Adipocyte (in vitro differentiated cells): ENCODE results near the gene CFD.

Experiments
- DNase-seq: peaks from one replicate; pipeline ENCODE4 v3.0.0-alpha.2; 2015; ENCODE audit warnings: low read depth
- H3K27me3 ChIP-seq: replicated peaks from 2 replicates; pipeline ENCODE4 v1.7.0; 2013; ENCODE audit warnings: mild to moderate bottlenecking, low read length, moderate library complexity; ENCODE audit not compliant: control insufficient read depth, insufficient read depth
- H3K36me3 ChIP-seq: 2 replicates; pipeline ENCODE4 v1.7.0; 2013; ENCODE audit warnings: low read length, mild to moderate bottlenecking, moderate library complexity; ENCODE audit not compliant: control insufficient read depth, insufficient read depth, severe bottlenecking
- H3K4me1 ChIP-seq: 2 replicates; pipeline ENCODE4 v1.7.0; 2013; ENCODE audit warnings: mild to moderate bottlenecking, low read length, moderate library complexity; ENCODE audit not compliant: control insufficient read depth, insufficient read depth
- H3K4me3 ChIP-seq: 2 replicates; pipeline ENCODE4 v1.7.0; 2013; ENCODE audit warnings: mild to moderate bottlenecking, low read length, moderate library complexity
- H3K9ac ChIP-seq: 2 replicates; pipeline ENCODE4 v1.7.0; 2013; ENCODE audit warnings: mild to moderate bottlenecking, low read length, moderate library complexity
- H3K9me3 ChIP-seq: 2 replicates; pipeline ENCODE4 v1.7.0; 2013; ENCODE audit warnings: mild to moderate bottlenecking, low read length, moderate library complexity; ENCODE audit not compliant: control insufficient read depth

Gene CFD

GRCh38 chr19:858868-859843, at the start of gene CFD:
TSS of gene CFD (plus strand) at chr19:859664. CDS start at chr19:859690, 26 bp downstream.
- DNase-seq, result peak; percentile 54
- peaks cover 7% of the 10 kb centered on the region for H3K4me1 ChIP-seq
- peak within 1 kb of the TSS; percentile 90 for H3K4me3 ChIP-seq
- peaks cover 13% of the 10 kb centered on the region for H3K36me3 ChIP-seq
- no peaks in the 10 kb centered on the region for H3K9me3 ChIP-seq
- peak within 1 kb of the TSS; percentile 99 for H3K9ac ChIP-seq
- no peaks in the 10 kb centered on the region for H3K27me3 ChIP-seq

- no peaks in the 10 kb centered on the region for H3K4me1 ChIP-seq
- H3K9me3 ChIP-seq, result no peaks in the 10 kb centered on the region
- no peak overlapping the region for H3K4me3 ChIP-seq
- H3K27me3 ChIP-seq, result no peaks in the 10 kb centered on the region
- H3K9ac ChIP-seq, result no peak overlapping the region
- peaks cover 67% of the 10 kb centered on the region for H3K36me3 ChIP-seq
- DNase-seq, result no peak
These were observed 49.2 kb upstream of the CFD start for GRCh38 chr19:810077-810855.

DNA sequence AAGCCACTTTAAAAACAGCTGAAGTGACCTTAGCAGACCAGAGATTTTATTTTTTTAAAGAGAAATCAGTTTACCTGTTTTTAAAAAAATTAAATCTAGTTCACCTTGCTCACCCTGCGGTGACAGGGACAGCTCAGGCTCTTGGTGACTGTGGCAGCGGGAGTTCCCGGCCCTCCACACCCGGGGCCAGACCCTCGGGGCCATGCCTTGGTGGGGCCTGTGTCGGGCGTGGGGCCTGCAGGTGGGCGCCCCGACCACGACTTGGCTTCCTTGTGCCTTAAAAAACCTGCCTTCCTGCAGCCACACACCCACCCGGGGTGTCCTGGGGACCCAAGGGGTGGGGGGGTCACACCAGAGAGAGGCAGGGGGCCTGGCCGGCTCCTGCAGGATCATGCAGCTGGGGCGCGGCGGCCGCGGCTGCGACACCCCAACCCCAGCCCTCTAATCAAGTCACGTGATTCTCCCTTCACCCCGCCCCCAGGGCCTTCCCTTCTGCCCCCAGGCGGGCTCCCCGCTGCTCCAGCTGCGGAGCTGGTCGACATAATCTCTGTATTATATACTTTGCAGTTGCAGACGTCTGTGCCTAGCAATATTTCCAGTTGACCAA, 48.5 kb upstream of the CFD start:
- DNase-seq, result no peak
- H3K27me3 ChIP-seq, result no peaks in the 10 kb centered on the region
- no peak overlapping the region for H3K4me3 ChIP-seq
- no peak overlapping the region for H3K9ac ChIP-seq
- peaks cover 60% of the 10 kb centered on the region for H3K36me3 ChIP-seq
- no peaks in the 10 kb centered on the region for H3K4me1 ChIP-seq
- no peaks in the 10 kb centered on the region for H3K9me3 ChIP-seq

- Histone ChIP-seq H3K9ac (no peak overlapping the region), H3K27me3 (no peaks in the 10 kb centered on the region), H3K9me3 (no peaks in the 10 kb centered on the region), H3K4me1 (no peaks in the 10 kb centered on the region), H3K36me3 (peaks cover 55% of the 10 kb centered on the region), H3K4me3 (no peak overlapping the region)
- no peak for DNase-seq
These were observed 47.9 kb upstream of the CFD start for GRCh38 chr19:811506-812048.

GRCh38 chr19:812049-812746, 47.3 kb upstream of the CFD start:
- H3K27me3 ChIP-seq, result no peaks in the 10 kb centered on the region
- no peak overlapping the region for H3K4me3 ChIP-seq
- H3K9ac ChIP-seq, result no peak overlapping the region
- DNase-seq, result no peak
- H3K9me3 ChIP-seq, result no peaks in the 10 kb centered on the region
- peaks cover 48% of the 10 kb centered on the region for H3K36me3 ChIP-seq
- H3K4me1 ChIP-seq, result no peaks in the 10 kb centered on the region

DNA sequence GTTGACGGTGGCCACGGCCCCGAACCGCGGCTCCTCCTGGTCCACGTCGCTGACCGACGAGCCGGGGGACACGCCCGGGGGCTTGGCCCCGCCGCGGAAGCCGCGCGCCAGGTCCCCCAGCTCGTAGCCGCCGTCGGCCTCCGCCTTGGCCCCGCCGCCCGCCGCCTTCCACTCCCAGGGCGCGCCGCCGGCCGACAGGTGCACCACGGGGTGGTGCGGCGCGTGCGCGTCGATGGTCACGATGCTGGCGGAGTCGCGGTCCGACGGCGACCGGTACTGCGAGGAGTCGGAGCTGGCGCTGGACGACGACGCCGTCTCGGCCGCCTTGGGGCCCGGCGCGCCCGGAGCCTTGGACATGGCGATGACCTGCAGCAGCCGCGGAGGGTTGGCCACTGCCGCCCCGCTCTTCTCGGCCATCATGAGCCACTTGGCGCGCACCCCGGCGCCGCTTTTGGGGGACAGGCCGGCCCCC, 46.7 kb upstream of the CFD start:
- peaks cover 42% of the 10 kb centered on the region for H3K36me3 ChIP-seq

GRCh38 chr19:813219-814151, 46.0 kb upstream of the CFD start:
- no peak for DNase-seq
- Histone ChIP-seq H3K27me3 (no peaks in the 10 kb centered on the region), H3K4me1 (no peaks in the 10 kb centered on the region), H3K36me3 (peaks cover 38% of the 10 kb centered on the region), H3K9me3 (no peaks in the 10 kb centered on the region), H3K4me3 (no peak overlapping the region), H3K9ac (no peak overlapping the region)

More for the DNA sequence above, 46.7 kb upstream of the CFD start:
- Histone ChIP-seq H3K9me3 (no peaks in the 10 kb centered on the region), H3K27me3 (no peaks in the 10 kb centered on the region), H3K9ac (no peak overlapping the region), H3K4me1 (no peaks in the 10 kb centered on the region), H3K4me3 (no peak overlapping the region)
- no peak for DNase-seq

- DNase-seq, result no peak
- H3K9ac ChIP-seq, result no peak overlapping the region
- H3K36me3 ChIP-seq, result peaks cover 28% of the 10 kb centered on the region
- no peaks in the 10 kb centered on the region for H3K9me3 ChIP-seq
- H3K27me3 ChIP-seq, result no peaks in the 10 kb centered on the region
- no peaks in the 10 kb centered on the region for H3K4me1 ChIP-seq
- no peak overlapping the region for H3K4me3 ChIP-seq
These were observed 45.0 kb upstream of the CFD start for GRCh38 chr19:814152-815078.

DNA sequence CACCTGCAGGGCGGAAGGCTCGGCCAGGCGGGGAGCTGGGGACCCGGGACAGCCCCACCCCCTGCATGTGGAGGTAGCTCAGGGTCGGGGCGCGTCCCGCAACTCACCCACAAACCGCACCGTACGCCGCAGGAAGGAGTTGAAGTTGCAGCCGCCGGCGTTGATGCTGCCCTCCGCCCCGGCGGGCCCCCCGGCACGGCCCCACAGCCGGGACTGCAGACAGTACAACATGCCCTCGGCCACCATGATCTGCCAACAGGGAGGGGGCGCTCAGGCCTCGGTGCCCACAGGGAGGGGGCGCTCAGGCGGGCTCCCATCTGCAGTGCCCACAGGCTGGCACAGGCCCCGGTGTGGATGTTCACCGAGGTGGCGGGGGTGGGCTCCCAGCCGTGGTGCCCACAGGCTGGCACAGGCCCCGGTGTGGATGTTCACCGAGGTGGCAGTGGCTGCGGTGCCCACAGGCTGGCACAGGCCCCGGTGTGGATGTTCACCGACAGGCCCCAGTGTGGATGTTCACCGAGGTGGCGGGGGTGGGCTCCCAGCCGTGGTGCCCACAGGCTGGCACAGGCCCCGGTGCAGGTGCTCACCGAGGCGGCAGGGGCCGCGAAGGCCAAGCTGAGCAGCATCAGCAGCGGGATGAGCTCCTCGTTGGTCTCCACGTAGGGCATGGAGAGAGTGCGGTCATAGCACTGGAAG, 44.2 kb upstream of the CFD start:
- Histone ChIP-seq H3K9me3 (no peaks in the 10 kb centered on the region), H3K36me3 (peaks cover 20% of the 10 kb centered on the region), H3K4me3 (no peak overlapping the region), H3K9ac (no peak overlapping the region), H3K27me3 (no peaks in the 10 kb centered on the region), H3K4me1 (no peaks in the 10 kb centered on the region)
- no peak for DNase-seq
